Measurements from ENCODE around the gene ARMC12.
"Not testable (repeated sequence)": the region's sequence is repeated elsewhere in the genome, so short reads cannot be mapped to it uniquely, and the experiment has no call there.

The ARMC12 gene

GRCh38 chr6:35736982-35737412 is at the start of gene ARMC12:
ARMC12 (plus strand) TSS chr6:35737032; CDS start chr6:35737109, 77 bp downstream.
- DNase-seq = no peak

DNA sequence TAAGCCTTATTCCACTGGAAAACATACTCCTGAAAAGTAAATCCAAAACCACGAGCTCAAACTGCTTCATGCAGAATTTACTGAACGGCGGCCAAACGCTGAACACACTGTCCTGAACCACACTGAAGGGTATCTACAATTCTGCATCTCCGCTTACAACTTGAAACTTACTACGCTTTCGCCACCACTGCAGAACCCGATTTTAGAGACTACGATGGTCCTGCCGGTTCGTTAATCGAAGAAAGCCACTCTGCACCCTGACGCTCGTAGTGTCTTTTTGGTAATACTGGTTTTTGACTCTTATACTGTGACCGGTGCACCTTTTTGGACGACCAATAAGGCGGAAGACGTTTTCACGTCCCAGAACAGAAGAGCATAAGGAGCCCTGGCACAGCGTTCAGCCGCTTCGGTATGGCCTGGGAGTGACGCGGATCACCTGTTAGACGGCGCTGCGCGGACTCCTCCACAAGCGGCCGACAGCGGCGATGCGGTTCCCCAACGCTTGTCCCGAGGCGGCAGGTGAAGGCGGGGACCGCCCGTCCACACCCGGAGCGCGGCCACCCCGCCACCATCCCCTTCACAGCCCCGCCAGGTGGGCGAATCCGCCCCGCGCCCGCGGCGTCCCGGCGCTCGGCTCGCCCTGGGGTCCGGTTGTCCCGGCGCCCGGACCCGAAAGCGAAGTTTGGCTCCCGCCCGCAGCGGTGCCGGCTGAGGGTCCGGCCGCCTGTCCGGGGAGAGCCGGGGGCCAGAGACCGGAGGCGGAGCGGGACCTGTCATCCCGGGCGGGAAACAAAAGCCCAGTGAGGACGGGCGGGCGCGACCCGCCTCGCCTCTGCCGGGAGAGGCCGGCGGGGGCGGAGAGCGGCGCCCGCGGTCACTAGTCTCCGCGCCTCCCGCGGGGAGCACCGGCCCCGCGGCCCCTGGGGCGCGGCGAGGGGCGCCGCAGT is 48.9 kb upstream of the ARMC12 start:
- DNase-seq = peak; percentile 37

DNA sequence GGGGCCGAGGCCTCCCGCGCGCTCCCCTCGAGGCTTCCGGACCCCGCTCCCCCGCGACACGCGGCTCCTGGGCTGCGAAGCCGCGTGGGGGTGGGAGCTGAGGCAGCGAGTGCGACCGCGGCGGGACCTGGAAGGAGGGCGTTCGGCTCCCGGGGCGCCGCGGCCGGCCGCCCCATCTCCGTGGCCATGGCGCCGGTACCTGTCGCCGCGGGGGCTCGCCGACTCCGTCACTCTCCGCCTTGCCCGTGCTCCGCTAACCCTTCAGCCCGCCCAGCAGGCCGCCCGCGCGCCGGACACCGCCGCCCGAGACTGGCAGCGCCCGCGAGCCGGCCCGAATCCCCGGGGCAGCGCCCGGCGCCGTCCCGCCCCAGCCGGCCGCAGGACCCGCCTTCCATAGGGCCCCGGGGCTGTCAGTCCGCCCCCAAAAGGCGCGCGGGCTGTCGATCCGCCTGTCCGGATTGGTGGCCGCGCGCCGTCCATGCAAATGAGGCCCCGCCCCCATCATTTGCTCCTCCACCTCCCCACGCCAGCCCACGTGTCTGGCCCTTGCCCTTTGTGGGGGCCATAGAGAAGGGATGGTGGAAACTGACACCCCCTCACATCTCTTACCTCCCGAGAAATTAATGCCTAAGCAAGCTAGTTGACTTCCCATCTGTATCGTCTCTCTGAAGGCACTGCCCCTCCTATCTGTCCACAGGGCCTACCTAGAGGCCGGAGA is 48.1 kb upstream of the ARMC12 start, which contains the start of gene FKBP5:
Gene FKBP5 (minus strand): TSS at position 311 of the 718 bp plus-strand sequence. CDS start 46,091 bp downstream, outside the sequence.
- DNase-seq = peak; percentile 77

- not testable (repeated sequence) for DNase-seq
Observed at GRCh38 chr6:35690006-35690405, 46.8 kb upstream of the ARMC12 start.

DNA sequence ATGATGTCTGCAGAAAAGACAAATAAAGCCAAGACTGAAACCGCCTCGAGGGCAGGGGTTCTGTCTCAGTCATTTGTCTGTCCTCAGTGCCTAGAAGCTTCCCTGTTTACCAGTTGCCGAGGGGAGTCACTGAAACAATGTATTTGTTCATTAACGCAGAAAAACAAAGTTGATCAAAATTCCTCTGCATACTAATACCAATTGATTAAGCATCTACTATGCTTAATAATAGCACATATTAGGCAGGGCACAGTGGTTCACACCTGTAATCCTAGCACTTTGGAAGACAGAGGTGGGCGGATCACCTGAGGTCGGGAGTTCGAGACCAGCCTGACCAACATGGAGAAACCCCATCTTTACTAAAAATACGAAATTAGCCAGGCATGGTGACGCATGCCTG is 46.3 kb upstream of the ARMC12 start:
- DNase-seq = no peak

DNA sequence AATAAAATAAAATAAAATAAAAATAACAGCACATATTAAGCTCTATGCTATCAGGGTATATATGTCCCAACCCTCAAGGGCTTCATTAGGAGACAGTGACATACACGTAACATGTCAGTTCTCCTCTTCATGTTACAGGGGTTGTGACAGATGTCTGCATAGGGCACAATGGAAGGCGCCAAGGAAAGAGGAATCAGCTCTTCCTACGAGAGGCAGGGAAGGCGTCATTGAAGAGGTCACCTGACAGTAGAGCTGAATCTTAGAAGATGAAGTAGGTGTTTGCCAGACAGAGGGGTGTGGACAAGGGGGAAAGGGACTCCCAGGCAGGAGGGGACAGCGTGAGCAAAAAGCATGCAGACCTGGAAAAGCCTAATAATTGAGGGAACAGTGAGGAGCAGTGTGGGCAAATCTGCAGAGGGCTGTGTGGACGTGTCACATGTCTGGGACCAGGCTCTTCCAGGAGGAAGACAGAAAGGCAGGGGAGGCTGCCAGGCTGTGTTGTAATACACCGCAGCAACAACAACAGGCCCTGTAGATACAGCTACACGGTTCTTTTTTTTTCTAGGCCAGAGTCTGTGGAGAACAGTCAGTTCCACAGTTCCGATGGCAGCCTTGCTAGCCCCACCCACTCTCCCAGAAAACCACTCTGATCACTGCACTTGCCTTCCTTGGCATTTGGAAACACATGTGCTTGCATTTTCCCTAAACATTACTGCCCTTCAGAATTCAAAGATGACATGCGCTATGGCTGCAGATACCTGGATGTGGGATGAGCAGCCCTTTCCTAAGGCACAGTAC is 45.6 kb upstream of the ARMC12 start:
- DNase-seq = no peak

DNA sequence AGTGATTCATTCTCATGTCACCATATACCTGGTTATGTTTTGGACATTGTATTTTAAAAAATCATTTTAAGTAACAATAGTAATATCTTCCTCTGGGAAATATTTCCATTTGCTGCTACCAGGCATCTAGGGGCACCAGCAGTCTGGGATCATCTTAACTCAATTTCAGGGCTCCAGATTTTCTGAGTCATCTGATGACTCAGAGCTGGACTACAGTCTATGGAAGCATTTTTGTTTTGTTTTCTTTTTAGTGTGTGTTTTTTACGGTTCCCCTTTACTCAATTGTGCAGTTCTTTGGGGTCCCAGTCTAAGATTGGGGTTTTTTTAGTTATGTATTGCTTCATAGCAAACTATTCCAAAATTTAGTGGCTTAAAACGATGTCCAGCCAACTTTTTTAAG is 42.4 kb upstream of the ARMC12 start:
- no peak for DNase-seq

GRCh38 chr6:35698430-35698829 is 38.4 kb upstream of the ARMC12 start:
- not testable (repeated sequence) for DNase-seq

DNA sequence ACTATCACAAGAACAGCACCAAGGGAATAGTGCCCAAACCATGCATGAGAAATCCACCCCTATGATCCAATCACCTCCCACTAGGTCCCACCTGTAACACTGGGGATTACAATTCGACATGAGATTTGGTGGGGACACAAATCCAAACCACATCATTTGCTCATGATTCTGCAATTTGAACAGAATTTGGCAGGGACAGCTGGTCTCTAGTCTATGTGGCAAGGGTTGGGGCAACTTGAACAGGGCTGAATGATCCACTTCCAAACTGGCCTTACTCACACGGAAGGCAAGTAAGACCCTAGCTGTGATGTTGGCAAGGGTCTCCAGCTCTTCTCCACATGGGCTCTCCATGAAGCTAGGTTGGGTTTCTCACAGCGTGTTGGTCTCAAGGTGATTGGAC is 38.0 kb upstream of the ARMC12 start:
- no peak for DNase-seq

DNA sequence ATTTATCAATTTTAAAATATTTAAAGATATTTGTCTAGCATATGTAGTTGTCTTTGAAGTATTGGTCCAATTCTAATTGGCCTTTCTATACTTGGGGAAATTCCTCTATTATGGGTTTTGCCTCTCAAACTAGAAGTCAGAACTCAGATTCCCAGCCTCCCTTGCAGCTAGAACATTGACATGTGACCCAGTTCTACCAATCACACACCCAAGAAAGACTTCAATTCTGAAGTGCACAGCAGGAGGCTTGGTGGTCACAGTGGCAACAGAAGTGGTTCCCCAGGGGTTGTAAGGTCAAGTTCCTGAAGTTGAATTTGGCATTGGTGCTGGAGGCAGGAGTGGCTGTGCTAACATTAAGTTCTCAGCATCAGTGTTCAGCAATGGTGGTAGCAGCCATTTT is 33.3 kb upstream of the ARMC12 start:
- DNase-seq = no peak

- DNase-seq = no peak
Observed at GRCh38 chr6:35706468-35706867, 30.4 kb upstream of the ARMC12 start.

GRCh38 chr6:35707714-35708407 is 29.0 kb upstream of the ARMC12 start:
- DNase-seq = no peak

DNA sequence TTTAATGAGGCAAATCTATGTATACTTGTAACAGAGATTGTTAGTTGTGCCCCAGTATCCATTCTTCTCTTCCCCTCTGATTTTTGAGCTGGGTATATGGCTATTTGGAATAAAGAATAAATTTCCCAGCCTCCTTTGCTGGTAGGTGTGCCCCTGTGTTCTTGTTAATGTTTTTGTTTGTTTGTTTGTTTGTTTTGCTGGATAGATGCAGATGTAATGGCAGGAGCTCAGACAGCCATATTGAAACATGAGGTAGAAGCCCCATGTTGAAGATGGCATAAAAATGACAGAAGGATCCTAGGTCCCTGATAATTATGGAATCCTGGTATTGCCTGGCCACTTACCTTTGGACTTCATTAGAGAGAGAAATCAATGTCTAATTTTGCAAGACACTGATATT is 28.2 kb upstream of the ARMC12 start:
- DNase-seq = no peak

- no peak for DNase-seq
Observed at GRCh38 chr6:35710241-35710847, 26.5 kb upstream of the ARMC12 start.

DNA sequence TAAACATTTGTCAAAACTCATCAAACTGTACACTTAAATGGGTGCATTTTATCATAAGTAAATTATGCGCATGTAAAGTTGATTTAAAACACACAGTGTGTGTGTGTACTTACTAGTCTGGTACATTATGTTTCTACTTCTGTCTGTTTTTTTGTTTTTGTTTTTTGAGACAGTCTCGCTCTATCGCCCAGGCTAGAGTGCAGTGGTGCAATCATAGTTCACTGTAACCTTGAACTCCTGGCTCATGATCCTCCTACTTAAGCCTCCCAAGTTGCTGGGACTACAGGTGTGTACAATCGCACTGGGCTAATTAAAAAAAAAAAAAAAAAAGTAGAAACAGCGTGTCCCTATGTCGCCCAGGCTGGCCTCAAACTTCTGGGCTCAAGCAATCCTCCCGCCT is 25.1 kb upstream of the ARMC12 start:
- DNase-seq = no peak

GRCh38 chr6:35713006-35713767 is 23.6 kb upstream of the ARMC12 start:
- DNase-seq = no peak

GRCh38 chr6:35716798-35717197 is 20.0 kb upstream of the ARMC12 start:
- no peak for DNase-seq

DNA sequence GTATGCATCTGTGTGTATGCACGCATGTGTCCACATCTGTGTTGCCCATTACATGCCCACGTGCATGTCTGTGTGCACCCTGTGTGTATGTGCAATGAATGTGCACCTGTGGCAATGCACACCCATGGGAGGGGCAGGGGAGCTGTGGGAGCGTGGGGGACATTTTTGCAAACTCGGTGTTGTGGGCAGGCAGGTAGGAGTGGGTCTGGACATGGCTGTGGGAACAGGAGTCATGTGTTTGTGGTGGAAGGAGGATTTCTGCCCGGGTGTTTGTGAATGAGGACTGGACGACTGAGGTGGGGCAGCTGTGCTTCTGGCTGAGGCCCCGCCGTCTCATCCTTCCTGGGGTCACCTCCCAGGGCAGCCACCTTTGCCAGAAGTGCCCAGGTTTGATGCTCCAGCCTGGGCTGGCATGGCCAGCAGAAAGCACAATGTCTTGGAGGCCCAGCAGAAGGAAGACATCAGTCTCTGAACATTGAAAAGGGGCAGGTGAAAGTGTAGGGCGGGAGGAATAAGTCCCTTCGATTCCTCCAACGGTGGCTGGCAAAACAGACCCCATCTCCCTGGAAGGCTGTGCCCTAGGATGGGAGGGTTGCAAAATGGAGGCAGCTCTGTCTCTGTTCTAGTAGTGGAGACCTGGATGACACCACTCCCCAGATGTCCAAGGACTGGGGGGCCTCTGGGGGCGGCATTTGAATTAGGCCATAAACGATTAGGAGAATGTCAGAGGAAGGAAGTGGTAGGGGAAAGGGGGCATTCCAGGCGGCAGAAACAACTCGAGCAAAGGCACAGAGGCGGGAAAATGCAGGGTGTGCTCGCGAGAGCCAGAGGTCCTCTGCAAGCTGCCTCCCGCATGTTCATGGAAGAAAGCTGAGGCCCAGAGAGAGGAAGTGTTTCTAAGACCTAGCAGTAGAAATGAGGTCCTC is 19.1 kb upstream of the ARMC12 start:
- no peak for DNase-seq

GRCh38 chr6:35718375-35718736 is 18.5 kb upstream of the ARMC12 start:
- no peak for DNase-seq

- DNase-seq = no peak
Observed at GRCh38 chr6:35718911-35719381, 17.9 kb upstream of the ARMC12 start.
